Stimulated activated CD4-positive, alpha-beta T cell treated with anti-CD3 and anti-CD28 coated beads, TNF-alpha, amount 100 ng/mL, for 4 hours (primary cell): Measurements from ENCODE around the gene NUDT17.

Experiments
- DNase-seq, 3 experiments: peaks; one replicate each; pipeline ENCODE4 v3.0.0-alpha.2; 2020; ENCODE audit warnings: low read depth in 3 of 3

The NUDT17 gene

DNA sequence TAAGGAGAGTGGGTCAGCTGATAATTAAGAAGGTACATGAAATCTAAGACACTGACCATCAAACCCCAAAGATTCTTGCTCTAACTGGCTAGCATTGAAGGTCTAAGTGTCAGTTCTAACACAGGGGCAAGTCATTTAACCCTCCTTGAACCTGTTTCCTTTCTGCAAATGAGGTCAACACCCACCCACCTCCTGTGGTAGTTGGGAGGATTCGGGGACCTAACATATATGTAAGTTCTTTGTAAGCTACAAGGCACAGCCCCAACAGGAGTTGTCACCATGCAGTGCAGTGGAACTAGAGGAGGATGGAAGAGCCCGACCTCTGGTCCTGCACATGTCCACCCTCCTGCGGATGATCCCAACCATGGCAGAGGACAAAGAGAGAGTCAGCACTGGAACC is 2.4 kb downstream of the NUDT17 start:
- no peak for DNase-seq

- DNase-seq, result no peak
These were observed 4.1 kb downstream of the NUDT17 start for GRCh38 chr1:145849356-145850160.

DNA sequence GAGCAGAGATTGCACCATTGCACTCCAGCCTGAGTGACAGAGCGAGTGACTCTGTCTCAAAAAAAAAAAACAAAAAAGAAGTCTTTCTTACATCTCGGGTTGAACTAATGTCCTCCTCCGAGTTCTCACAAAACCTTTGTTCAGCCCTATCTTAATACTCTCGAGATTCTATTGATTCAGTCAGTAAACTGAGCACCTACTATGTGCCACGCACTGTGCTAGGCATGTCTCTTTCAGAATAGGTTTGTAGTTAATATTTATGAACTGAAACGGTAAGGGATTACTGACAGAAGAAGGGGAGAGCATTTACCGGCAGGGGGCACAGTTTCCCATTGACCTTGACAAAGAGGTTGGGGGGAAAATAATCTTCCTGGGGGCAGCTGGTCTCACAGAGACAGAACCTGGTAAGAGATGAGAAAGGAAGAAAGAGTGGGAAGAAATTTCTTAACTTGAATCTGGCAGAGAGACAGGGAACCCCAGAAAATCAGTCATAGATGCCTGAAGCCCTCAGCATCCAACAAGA is 10.1 kb downstream of the NUDT17 start:
- no peak for DNase-seq

DNA sequence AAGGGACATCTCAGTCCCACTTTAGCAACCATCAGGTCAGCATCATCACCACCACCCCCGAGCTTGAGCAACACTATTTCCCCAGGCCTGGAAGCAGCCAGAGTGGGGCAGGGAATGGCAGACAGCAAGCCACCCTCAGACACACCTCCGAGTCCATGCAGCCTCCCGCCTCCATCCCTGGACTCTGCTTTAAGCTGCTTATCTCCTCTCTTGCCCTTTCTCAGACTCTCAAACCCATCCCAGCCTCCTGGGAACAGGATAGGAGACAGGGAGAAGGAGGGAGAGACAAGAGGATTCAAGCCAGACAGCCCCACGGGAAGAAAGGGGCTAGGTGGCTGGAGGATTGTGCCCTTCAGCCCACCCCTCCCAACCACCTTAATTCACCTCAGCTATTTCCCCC is 11.7 kb downstream of the NUDT17 start:
- DNase-seq, result no peak

GRCh38 chr1:145858238-145858900 is 12.9 kb downstream of the NUDT17 start:
- DNase-seq, result peak in 1 of 3 experiments; percentile 9

DNA sequence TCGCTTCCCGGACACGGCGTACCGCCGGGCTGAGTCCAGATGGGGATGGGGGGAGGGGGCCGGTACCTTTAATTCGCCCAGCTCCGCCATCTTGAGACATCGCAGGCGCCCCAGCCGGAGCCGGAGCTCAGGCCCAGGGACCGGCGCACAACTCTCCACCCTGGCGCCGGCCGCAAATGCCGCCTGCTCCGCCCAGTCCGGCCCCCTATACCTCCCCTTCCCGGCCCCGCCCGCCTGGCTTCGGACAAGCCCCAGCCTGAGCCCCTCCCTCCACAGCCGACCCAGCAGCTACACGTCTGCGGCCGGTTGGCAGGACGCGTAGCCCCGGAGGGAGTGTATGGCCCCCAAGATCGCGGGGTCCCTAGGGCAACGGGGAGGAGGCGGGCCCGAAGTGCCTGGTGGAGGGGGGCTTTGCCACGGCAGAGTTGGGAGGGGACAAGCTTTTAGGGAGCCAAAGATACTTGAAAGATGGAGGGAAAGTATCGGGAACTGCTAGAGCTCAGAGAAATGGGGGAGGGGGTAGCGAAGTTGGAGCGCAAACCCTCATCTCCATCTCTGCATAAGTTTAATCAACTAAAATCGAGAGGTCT is 13.6 kb downstream of the NUDT17 start, which contains the start of gene PIAS3:
Gene PIAS3 (minus strand): TSS at position 181 of the 590 bp plus-strand sequence. CDS start 91 bp downstream, at position 90.
- peak; percentile 56 to 77 (median 66) for DNase-seq

DNA sequence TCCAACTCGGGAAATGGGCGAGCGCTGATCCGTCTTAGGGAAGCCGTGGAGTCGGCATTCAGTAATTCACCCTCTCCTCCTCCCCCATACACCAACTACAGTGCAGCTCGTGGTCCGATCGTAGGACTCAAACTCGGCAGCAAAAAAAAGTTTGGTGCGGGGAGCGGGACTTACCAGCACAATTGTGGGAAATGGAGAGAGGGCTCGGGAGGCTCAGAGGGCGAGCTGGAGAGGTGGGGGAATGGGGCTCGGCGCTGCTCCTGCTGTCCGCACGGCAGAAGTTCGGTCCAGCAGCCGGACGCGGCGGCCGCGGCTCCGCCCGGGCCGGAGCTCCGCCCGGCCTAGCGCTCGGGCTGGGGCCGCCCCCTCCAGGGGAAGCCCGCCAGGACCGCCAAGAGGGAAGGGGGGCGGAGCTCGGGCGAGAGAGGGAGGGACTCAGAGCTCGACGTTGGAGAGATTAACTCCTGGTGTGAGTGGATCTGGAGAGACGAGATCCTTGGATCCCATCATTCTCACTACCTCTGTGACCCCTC is 14.1 kb downstream of the NUDT17 start:
- DNase-seq, result peak; percentile 60 to 64 (median 64)

DNA sequence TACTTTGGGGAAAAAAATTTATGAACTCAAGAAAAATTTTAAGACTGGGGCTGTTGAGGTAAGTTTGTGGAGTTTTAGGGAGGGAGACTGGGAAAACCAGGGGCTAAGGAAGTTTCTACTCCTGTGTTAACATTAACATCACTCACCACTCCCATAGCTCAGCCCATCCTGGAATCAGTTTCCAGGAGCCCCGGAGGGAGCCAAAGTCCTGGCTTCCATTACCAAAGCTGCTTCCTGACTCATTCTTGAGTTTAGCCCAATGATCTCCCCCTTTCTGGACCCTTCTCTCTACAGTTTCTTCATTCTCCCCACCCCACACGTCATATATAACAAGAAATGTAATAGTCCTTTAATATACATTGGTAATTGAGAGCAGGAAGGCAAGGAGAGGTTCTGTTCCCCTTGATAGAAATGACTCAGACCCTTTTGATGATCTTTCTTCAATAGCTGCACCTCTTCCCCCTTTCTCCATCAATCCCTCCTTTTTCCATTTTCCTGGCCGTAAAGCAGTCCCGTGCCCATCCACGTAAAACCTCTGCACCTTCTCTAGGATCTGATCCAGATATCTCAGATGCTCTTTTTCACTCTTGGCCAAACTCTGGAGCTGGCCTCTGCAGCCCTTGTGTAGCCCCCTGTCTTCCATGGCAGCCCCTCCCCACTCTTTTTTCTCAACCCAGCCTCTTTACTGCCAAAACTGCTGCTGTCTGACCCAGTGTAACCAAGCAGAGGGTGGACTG is 18.0 kb downstream of the NUDT17 start:
- DNase-seq, result no peak

DNA sequence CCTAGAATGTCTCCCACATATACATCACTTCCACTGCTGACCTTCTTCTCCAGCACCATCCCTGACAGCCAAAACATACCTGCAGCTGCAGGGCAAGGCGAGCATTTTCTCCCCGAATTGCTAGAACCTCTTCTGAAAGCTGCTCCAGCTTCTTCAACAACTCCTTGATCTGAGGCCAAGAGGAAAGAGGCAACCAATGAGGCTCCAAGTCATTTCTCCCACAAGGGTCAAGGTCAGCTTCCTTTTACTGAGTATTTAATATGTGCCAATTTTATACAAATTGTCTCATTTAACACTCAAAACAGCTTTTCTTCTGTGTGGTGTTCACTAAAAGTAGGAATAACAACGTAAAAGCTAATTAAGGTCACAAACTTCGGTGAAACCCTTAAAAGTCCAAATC is 22.8 kb downstream of the NUDT17 start:
- no peak for DNase-seq

DNA sequence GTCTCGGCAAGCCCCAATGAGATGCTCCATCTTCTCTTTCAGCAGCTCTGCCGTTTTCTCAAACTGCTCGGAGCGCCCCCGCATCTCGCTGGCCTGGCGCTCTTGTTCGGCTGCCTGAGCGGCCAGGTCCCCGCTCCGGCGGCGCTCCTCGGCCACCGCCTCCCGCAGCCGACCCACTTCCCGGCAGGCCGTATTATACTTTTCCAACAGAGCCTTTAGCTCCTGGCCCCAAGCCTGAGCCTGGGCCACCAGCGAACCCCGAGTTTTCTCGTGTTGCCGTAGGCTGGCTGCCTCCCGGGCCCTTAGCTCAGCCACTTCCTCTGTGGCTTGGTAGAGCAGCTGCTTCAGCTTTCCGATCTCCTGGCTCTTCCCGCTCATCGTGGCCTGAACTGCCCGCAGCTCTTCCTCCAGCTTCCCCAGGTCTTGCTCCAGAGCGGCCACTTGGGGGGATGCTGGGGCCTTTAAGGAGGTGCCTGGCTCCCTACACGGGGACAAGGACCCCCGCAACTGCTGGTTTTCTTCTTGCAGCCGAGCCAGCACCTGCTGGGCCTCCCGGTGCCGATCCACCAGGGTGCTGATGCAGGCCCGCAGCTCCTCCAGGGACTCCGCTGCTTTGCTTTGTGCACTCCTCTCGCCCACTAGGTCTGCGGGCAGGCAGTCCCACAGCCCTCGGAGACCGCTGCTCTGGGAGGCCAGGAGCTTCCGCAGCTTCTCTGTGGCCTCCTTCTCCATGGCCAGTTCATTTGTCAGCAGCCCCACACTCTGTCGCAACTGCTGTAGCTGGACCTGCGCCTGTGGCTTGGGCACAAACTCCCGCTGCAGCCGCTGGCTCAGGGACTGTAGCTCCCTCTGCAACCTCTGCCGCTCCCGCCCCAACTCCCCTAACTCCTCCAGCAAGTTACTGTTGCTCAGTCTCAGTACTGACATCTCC is 26.8 kb downstream of the NUDT17 start:
- peak; percentile 5 to 24 (median 6) for DNase-seq

- no peak for DNase-seq
These were observed 29.2 kb downstream of the NUDT17 start for GRCh38 chr1:145874646-145875045.

DNA sequence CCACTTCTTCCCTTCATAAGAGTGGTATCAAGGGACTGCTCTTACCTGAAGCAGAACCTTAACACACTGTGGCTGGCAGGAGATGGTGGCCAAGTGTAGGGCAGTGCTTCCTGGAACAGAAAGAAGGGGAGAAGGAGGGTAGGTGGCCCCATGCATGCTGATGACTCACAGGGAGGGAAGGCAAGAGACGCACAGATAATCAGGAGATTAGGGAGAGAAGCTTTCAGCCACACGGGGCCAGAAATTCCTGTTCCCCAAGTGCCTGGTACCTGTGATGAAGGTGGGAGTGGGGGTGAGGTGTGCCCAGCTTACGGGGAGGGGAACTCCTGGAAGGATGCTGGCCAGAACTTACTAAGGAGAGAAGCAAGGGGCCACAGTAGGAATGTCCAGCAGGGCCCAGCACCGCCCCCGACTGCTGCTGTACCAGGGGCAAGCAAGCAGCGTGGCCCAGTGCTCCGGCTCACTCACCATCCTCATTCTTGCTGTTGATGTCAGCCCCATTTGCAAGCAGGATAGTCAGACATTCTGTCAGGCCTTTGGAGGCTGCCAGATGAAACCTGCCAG is 32.6 kb downstream of the NUDT17 start:
- no peak for DNase-seq

DNA sequence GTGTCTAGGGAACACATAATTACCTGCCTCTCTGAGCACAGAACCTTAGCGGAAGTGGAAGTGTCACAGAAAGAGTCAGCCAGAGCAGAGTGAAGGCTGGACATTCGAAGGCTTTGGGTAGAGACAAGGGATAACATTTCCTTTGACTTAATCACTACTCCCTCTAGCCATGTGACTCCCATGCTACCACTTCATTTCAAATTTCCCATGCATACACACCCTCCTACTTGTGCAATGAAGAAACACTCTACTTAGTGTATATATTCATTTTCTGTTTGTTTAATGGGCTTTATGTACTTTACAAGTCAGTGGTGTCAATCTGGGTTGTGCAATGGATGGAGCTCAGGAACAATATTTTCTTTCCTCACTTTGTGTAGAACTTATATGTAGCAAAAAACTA is 33.3 kb downstream of the NUDT17 start:
- no peak for DNase-seq

DNA sequence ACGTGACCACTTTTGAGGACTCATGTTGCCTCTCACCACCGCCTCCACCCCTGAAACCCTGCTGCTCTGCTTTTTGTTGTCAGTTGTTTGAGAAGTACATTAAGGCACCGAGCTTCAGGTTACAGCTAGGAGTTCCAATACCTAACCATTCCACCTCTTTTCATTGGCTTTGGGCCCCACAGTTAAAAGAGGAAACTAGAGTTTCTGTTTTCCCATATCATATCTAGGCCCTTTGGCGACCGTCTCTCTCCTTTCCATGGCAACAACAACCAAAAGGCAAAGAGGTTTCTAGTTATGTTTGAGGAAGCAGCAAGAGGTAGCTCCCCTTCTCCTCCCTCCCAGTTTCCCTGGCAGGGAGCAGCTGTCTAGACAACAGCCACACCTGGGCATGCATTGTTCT is 34.3 kb downstream of the NUDT17 start:
- no peak for DNase-seq

DNA sequence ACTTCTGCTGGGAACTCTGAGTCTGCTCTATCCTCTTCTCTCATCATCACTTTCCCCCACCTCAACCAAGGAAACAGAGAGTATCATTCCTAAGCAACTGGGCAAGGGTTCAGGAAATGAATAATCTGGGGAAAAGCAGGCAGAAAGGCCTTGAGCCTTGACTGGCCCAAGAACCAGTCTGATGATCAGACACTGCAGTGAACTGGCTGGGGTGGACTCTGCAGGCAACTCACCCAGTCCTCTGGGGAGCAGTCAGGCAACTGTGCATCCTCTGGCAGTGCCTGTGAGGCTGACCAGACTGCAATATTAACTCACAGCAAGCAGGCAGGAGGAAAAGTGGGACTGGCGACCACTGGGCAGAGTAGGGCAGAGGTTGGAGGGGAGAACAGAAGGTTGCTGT is 39.2 kb downstream of the NUDT17 start:
- no peak for DNase-seq

DNA sequence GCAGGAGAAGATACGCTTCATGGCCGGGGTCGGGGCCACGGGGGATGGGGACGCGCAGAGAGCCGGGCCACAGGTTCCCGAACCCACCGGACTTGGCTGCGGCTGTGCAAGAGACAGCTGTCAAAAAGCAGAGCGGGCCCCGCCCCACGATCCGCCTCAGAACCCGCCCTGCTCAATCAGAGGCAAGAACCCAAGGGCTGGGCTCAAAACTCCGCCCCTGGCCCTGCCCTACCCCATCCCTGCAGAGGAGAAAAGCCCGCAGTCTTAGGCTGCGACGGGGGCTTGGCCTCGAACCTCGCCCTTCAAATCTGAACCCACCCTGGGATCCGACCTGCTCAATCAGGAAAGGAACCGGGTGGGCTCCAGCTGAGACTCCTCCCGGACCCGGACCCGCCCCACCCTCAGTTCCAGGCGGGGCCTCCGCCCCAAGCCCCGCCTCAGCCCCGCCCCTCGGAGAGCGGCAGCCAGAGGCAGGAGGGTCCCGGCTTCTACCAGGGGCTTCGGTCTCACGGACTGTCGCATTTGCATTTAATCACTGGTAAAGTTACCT is 40.4 kb downstream of the NUDT17 start, which contains the start of gene ANKRD35:
Gene ANKRD35 (minus strand): TSS at position 129 of the 550 bp plus-strand sequence. CDS start 108 bp downstream, at position 21.
- DNase-seq, result peak; percentile 69 to 80 (median 74)

- DNase-seq, result no peak
These were observed 41.0 kb downstream of the NUDT17 start for GRCh38 chr1:145886390-145886789.

DNA sequence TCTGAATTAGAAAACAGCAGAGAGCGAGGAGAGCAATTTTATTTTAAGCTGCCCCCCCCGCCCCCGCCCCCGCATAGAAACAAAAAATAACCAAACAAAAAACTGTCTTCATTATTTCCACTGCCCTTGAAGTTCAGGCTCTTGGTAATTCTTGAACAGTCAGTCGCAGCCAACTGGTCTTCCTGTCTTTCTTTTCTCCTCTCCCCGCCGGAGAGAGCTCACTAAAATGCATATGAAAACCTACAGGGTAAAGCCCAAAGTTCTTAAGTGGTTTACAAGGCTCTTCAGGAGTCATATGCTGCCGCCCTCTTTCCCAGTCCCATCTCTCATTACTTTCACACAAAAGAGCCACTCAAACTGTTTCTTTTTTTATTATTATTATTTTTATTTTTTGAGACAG is 41.4 kb downstream of the NUDT17 start:
- no peak for DNase-seq

DNA sequence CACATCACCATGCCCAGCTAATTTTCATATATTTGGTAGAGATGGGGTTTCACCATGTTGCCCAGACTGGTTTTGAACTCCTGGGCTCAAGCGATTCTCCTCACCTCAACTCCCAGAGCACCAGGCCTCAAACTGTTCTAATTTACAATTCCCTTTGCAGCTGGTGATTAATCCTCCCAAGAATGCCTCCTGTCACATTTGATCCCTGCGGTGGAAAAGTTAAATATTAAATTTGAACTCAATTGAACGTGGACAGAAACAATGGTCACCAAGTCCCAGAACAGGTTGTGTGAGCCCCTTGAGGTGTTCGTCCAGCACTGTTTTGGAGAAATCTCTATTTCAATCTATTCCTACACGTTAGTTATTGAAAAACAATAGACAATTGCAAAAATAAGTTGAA is 42.2 kb downstream of the NUDT17 start:
- no peak for DNase-seq

DNA sequence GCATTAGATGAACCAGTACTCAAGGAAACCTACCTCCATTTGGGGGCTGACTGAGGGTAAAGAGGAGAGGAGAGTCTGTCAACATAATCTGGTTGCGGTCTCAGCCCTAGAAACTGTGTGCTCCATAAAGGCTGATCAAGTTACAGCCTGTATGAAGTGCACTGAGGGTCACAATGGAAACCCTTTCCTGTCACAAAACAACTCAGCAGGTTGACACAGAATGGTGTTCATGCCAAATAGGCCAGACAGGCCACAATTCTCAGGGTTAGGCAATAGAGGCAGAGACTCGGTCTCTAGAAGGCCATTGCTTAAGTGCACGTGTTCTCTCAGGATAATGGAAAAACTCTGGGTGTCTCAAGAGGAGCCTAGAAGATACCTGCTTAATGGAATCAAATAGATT is 44.3 kb downstream of the NUDT17 start:
- DNase-seq, result no peak
